IMR-90 (cell line): ENCODE results near the gene ABCB9.

Experiments used
- CTCF ChIP-seq: conservative IDR thresholded peaks from 2 replicates; pipeline ENCODE4 v1.5.1; 2012; ENCODE audit warnings: mild to moderate bottlenecking, low read depth, low read length, improper control_type of control experiment
- MXI1 ChIP-seq: IDR thresholded peaks from 2 replicates; pipeline ENCODE4 v1.6.1; 2012; ENCODE audit warnings: low read depth, mild to moderate bottlenecking, low read length, moderate library complexity, borderline replicate concordance
- POLR2A ChIP-seq: IDR thresholded peaks from 2 replicates; pipeline ENCODE4 v1.6.1; 2012; ENCODE audit warnings: mild to moderate bottlenecking, low read depth, low read length
- TF ChIP-seq, protein P1 (sequence below): fragments of 150-350 bp; IDR thresholded peaks from 2 replicates; pipeline ENCODE4 v1.6.1; 2017; ENCODE audit warnings: mild to moderate bottlenecking, antibody characterized with exemption, low read length, low read depth

DNA sequence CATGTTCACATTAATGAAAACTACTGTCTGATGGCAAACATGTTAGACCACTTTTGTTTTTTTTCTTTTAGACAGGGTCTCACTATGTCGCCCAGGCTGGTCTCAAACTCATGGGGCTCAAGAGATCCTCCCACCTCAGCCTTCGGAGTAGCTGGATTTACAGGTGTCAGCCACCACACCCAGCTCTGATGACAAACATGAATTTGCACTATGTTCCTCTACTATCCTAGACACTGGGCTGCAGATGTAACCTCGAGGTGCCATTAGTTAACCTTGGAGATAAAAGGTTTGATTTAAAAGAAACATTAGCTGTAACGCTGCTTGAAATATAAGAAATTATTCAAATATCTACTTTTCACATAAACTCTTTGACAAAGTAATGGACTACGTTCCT lies 78.4 kb downstream of the ABCB9 start:
- TF ChIP-seq CTCF (no peak), MXI1 (no peak), POLR2A (no peak)
- TF ChIP-seq, protein P1, sequence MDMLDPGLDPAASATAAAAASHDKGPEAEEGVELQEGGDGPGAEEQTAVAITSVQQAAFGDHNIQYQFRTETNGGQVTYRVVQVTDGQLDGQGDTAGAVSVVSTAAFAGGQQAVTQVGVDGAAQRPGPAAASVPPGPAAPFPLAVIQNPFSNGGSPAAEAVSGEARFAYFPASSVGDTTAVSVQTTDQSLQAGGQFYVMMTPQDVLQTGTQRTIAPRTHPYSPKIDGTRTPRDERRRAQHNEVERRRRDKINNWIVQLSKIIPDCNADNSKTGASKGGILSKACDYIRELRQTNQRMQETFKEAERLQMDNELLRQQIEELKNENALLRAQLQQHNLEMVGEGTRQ: no peak
